Stimulated activated CD8-positive, alpha-beta memory T cell treated with anti-CD3 and anti-CD28 coated beads, Interleukin-2, amount 100 ng/mL, for 48 hours (primary cell): ENCODE results near the gene ACTR10.
"Not testable (repeated sequence)": the region's sequence is repeated elsewhere in the genome, so short reads cannot be mapped to it uniquely, and the experiment has no call there.

Experiments used
- DNase-seq, 2 donors: peaks; one replicate each; pipeline ENCODE4 v3.0.0-alpha.2; 2020; ENCODE audit warnings: low read depth in 2 of 2

ACTR10 gene

GRCh38 chr14:58216544-58216943 lies 16.6 kb downstream of the ACTR10 start:
- DNase-seq, result no peak

- DNase-seq, result no peak
Measured at GRCh38 chr14:58227096-58227819, 27.3 kb downstream of the ACTR10 start.

GRCh38 chr14:58238252-58239243 lies 38.6 kb downstream of the ACTR10 start:
- DNase-seq, result no peak

- peak; percentile 51 to 73 for DNase-seq
Measured at GRCh38 chr14:58239244-58240195, 39.6 kb downstream of the ACTR10 start.

GRCh38 chr14:58243790-58244555 lies 44.0 kb downstream of the ACTR10 start:
- no peak for DNase-seq

- peak; percentile 91 to 96 for DNase-seq
Measured at GRCh38 chr14:58244556-58245387, 44.8 kb downstream of the ACTR10 start, which contains the start of gene PSMA3. PSMA3 (plus strand) TSS chr14:58244843; CDS start chr14:58244921, 78 bp downstream.

- no peak for DNase-seq
Measured at GRCh38 chr14:58245562-58245961, 45.6 kb downstream of the ACTR10 start.

GRCh38 chr14:58249611-58250010 lies 49.7 kb downstream of the ACTR10 start:
- DNase-seq, result no peak

GRCh38 chr14:58258156-58258555 lies 58.2 kb downstream of the ACTR10 start:
- DNase-seq, result no peak

- not testable (repeated sequence) for DNase-seq
Measured at GRCh38 chr14:58262005-58262404, 62.1 kb downstream of the ACTR10 start.

- DNase-seq, result no peak
Measured at GRCh38 chr14:58265401-58265800, 65.5 kb downstream of the ACTR10 start.

- DNase-seq, result no peak
Measured at GRCh38 chr14:58270628-58271027, 70.7 kb downstream of the ACTR10 start.

- no peak for DNase-seq
Measured at GRCh38 chr14:58272588-58273372, 72.8 kb downstream of the ACTR10 start.

GRCh38 chr14:58274881-58275280 lies 74.9 kb downstream of the ACTR10 start:
- no peak for DNase-seq

- no peak for DNase-seq
Measured at GRCh38 chr14:58275527-58276190, 75.7 kb downstream of the ACTR10 start.

- no peak for DNase-seq
Measured at GRCh38 chr14:58276208-58276607, 76.3 kb downstream of the ACTR10 start.

- DNase-seq, result no peak
Measured at GRCh38 chr14:58278177-58278576, 78.2 kb downstream of the ACTR10 start.
